Effector memory CD4-positive, alpha-beta T cell (primary cell): ENCODE data around the gene ZNF423.

Source experiments
- DNase-seq, 3 donors: peaks; one replicate each; pipeline ENCODE4 v3.0.0-alpha.2; 2020
- H3K27ac ChIP-seq: 2 replicates; pipeline ENCODE4 v1.7.0; 2013; ENCODE audit warnings: mild to moderate bottlenecking, low read length, moderate library complexity; ENCODE audit not compliant: insufficient read depth, poor library complexity, severe bottlenecking
- H3K27me3 ChIP-seq: replicated peaks from 2 replicates; pipeline ENCODE4 v1.7.0; 2013; ENCODE audit warnings: mild to moderate bottlenecking, low read length; ENCODE audit not compliant: insufficient read depth, control insufficient read depth, poor library complexity, severe bottlenecking
- H3K36me3 ChIP-seq: 2 replicates; pipeline ENCODE4 v1.7.0; 2013; ENCODE audit warnings: mild to moderate bottlenecking, low read length, moderate library complexity; ENCODE audit not compliant: control insufficient read depth, insufficient read depth
- H3K4me1 ChIP-seq: 2 replicates; pipeline ENCODE4 v1.7.0; 2013; ENCODE audit warnings: low read length, mild to moderate bottlenecking; ENCODE audit not compliant: control insufficient read depth, insufficient read depth, poor library complexity, severe bottlenecking
- H3K4me3 ChIP-seq: 2 replicates; pipeline ENCODE4 v1.7.0; 2013; ENCODE audit warnings: low read length, low read depth, mild to moderate bottlenecking; ENCODE audit not compliant: insufficient read depth, poor library complexity, severe bottlenecking
- H3K9me3 ChIP-seq: 2 replicates; pipeline ENCODE4 v1.7.0; 2013; ENCODE audit warnings: mild to moderate bottlenecking, low read length, moderate library complexity; ENCODE audit not compliant: control insufficient read depth

The ZNF423 gene

GRCh38 chr16:49738001-49738400 lies 117.9 kb downstream of the ZNF423 start:
- H3K27me3 ChIP-seq: no peaks in the 10 kb centered on the region
- no peak for DNase-seq

GRCh38 chr16:49737541-49737940 lies 118.4 kb downstream of the ZNF423 start:
- no peaks in the 10 kb centered on the region for H3K9me3 ChIP-seq
- DNase-seq: no peak
- no peaks in the 10 kb centered on the region for H3K4me1 ChIP-seq
- H3K4me3 ChIP-seq: no peak overlapping the region
- H3K27ac ChIP-seq: no peak overlapping the region
- H3K27me3 ChIP-seq: no peaks in the 10 kb centered on the region
- no peaks in the 10 kb centered on the region for H3K36me3 ChIP-seq

More at GRCh38 chr16:49738001-49738400, 117.9 kb downstream of the ZNF423 start:
- Histone ChIP-seq H3K27ac (no peak overlapping the region), H3K9me3 (no peaks in the 10 kb centered on the region), H3K36me3 (no peaks in the 10 kb centered on the region), H3K4me1 (no peaks in the 10 kb centered on the region), H3K4me3 (no peak overlapping the region)

- H3K36me3 ChIP-seq: no peaks in the 10 kb centered on the region
- DNase-seq: no peak
- H3K4me3 ChIP-seq: no peak overlapping the region
- H3K27me3 ChIP-seq: no peaks in the 10 kb centered on the region
- no peaks in the 10 kb centered on the region for H3K9me3 ChIP-seq
- H3K4me1 ChIP-seq: no peaks in the 10 kb centered on the region
- no peak overlapping the region for H3K27ac ChIP-seq
Observed at GRCh38 chr16:49734331-49734730, 121.6 kb downstream of the ZNF423 start.

GRCh38 chr16:49733313-49734009 lies 122.5 kb downstream of the ZNF423 start:
- H3K4me3 ChIP-seq: no peak overlapping the region

GRCh38 chr16:49731911-49732310 lies 124.0 kb downstream of the ZNF423 start:
- no peak for DNase-seq
- H3K4me3 ChIP-seq: no peak overlapping the region
- no peaks in the 10 kb centered on the region for H3K36me3 ChIP-seq
- no peaks in the 10 kb centered on the region for H3K9me3 ChIP-seq
- no peaks in the 10 kb centered on the region for H3K4me1 ChIP-seq
- H3K27ac ChIP-seq: no peak overlapping the region
- H3K27me3 ChIP-seq: no peaks in the 10 kb centered on the region

More at GRCh38 chr16:49733313-49734009, 122.5 kb downstream of the ZNF423 start:
- Histone ChIP-seq H3K4me1 (no peaks in the 10 kb centered on the region), H3K36me3 (no peaks in the 10 kb centered on the region), H3K27ac (no peak overlapping the region), H3K27me3 (no peaks in the 10 kb centered on the region), H3K9me3 (no peaks in the 10 kb centered on the region)
- DNase-seq: no peak

- no peak for DNase-seq
- no peak overlapping the region for H3K27ac ChIP-seq
- H3K27me3 ChIP-seq: no peaks in the 10 kb centered on the region
- no peaks in the 10 kb centered on the region for H3K36me3 ChIP-seq
- no peak overlapping the region for H3K4me3 ChIP-seq
- H3K9me3 ChIP-seq: no peaks in the 10 kb centered on the region
- H3K4me1 ChIP-seq: no peaks in the 10 kb centered on the region
Observed at GRCh38 chr16:49730772-49731171, 125.1 kb downstream of the ZNF423 start.

- Histone ChIP-seq H3K9me3 (no peaks in the 10 kb centered on the region), H3K4me1 (no peaks in the 10 kb centered on the region), H3K27ac (no peak overlapping the region), H3K36me3 (no peaks in the 10 kb centered on the region), H3K4me3 (no peak overlapping the region), H3K27me3 (no peaks in the 10 kb centered on the region)
- no peak for DNase-seq
Observed at GRCh38 chr16:49727611-49728010, 128.3 kb downstream of the ZNF423 start.

- Histone ChIP-seq H3K4me3 (no peak overlapping the region), H3K9me3 (no peaks in the 10 kb centered on the region), H3K27ac (no peak overlapping the region), H3K4me1 (no peaks in the 10 kb centered on the region), H3K36me3 (no peaks in the 10 kb centered on the region), H3K27me3 (no peaks in the 10 kb centered on the region)
- DNase-seq: no peak
Observed at GRCh38 chr16:49726155-49726554, 129.8 kb downstream of the ZNF423 start.

GRCh38 chr16:49725651-49726050 lies 130.3 kb downstream of the ZNF423 start:
- H3K27ac ChIP-seq: no peak overlapping the region
- H3K36me3 ChIP-seq: no peaks in the 10 kb centered on the region
- no peak overlapping the region for H3K4me3 ChIP-seq
- no peaks in the 10 kb centered on the region for H3K27me3 ChIP-seq
- H3K4me1 ChIP-seq: no peaks in the 10 kb centered on the region
- no peaks in the 10 kb centered on the region for H3K9me3 ChIP-seq
- DNase-seq: no peak

GRCh38 chr16:49724774-49725173 lies 131.1 kb downstream of the ZNF423 start:
- no peak for DNase-seq
- no peaks in the 10 kb centered on the region for H3K9me3 ChIP-seq
- no peaks in the 10 kb centered on the region for H3K27me3 ChIP-seq
- no peaks in the 10 kb centered on the region for H3K4me1 ChIP-seq
- H3K27ac ChIP-seq: no peak overlapping the region
- no peak overlapping the region for H3K4me3 ChIP-seq
- H3K36me3 ChIP-seq: no peaks in the 10 kb centered on the region
